ENCODE results near the gene CLSTN3. TPM values are rescaled to one million over a fixed set of nuclear protein-coding genes. Genes with fewer than 3 reads are reported as not detected.

Gene CLSTN3
- total and polyA plus RNA-seq, 9 of the 15 experiments (the other 6 are each of a cell fraction or from before 2014, with no cell fraction given), result 0.08 to 23.2 (median 11.0) TPM

GRCh38 chr12:7127916-7128626, 2.1 kb upstream of the CLSTN3 start:
- Histone ChIP-seq H3K79me2 (ENCODE audit: control insufficient read depth, insufficient read depth, low read length) (peaks cover 35% of the 10 kb centered on the region), H3K4me1 (replicated peaks in 1 of 2; ENCODE audit: control insufficient read depth in 2 of 2, insufficient read depth in 2 of 2, low read length in 2 of 2) (peaks cover 52 to 68% of the 10 kb centered on the region in 2 experiments), H3K36me3 (ENCODE audit: control insufficient read depth, insufficient read depth, low read length) (0 out of 3 replicates have a peak, but pooled peaks cover 4% of the 10 kb centered on the region), H2AFZ (ENCODE audit: low read depth, low read length) (peak overlapping the region; percentile 84), H3K27ac (ENCODE audit: extremely low read depth, low read depth, low read length) (peak overlapping the region; percentile 81), H3K9me1 (ENCODE audit: control insufficient read depth, insufficient read depth, low read length) (no peaks in the 10 kb centered on the region), H3K4me2 (ENCODE audit: insufficient read depth, low read length) (peak overlapping the region; percentile 87), H3K9ac (ENCODE audit: insufficient read depth in 1 of 2, low read depth in 2 of 2, low read length in 2 of 2) (peak overlapping the region; percentile 68 to 91), H4K20me1 (replicated peaks; ENCODE audit: control insufficient read depth, insufficient read depth, low read length) (0 out of 2 replicates have a peak, but pooled peaks cover 2% of the 10 kb centered on the region), H3K9me3 (replicated peaks; ENCODE audit: control insufficient read depth, insufficient read depth, low read depth, low read length) (no peaks in the 10 kb centered on the region), H3K27me3 (ENCODE audit: control insufficient read depth in 2 of 2, insufficient read depth in 2 of 2, low read length in 2 of 2) (no peaks in the 10 kb centered on the region), H3K4me3 (peak overlapping the region; percentile 61)
- DNase-seq (ENCODE audit: extremely low read depth in 1 of 4, low spot score in 3 of 4), result peak in 1 of 4 experiments; percentile 45
- peak; percentile 24 for ATAC-seq
- ChIA-PET POLR2A (interaction anchor here (0.8 to 1.3 kb wide), 3 partner anchors 10 to 13 kb away, joined by 3 to 5 read pairs (median 3); no protein-coding TSS in a partner anchor), CTCF (ENCODE audit: low intra/inter-chr PET ratio) (no interaction called here)
- FAIRE-seq, result peak; percentile 80
- in situ Hi-C loops (cut with MboI) (no loop called here), intact Hi-C loops (cut with micrococcal nuclease) (no loop called here)
- 3% methylated on average over 16 of the region's 17 CpGs for WGBS (ENCODE audit: insufficient coverage, low coverage, missing lambda C conversion rate)
- BruUV-seq (replicated peaks), result TSS peak; percentile 80
- peak; percentile 19 for TF ChIP-seq RBBP5 (IDR thresholded peaks at IDR 0.05; ENCODE audit: borderline replicate concordance, insufficient read depth, low read length, poor library complexity, severe bottlenecking)
- 0 out of 2 replicates have a peak, but pooled peaks have one; percentile 22 for TF ChIP-seq GABPB1 (CRISPR knock-in tag; IDR thresholded peaks at IDR 0.05)
- TF ChIP-seq HNRNPH1 (optimal IDR thresholded peaks at IDR 0.05; ENCODE audit: low read depth, low read length), result no peak
- 0 out of 2 replicates have a peak, but pooled peaks have one; percentile 11 for TF ChIP-seq L3MBTL2 (IDR thresholded peaks at IDR 0.05)
- TF ChIP-seq ATF7 (IDR thresholded peaks at IDR 0.05), result 0 out of 2 replicates have a peak, but pooled peaks have one; percentile 11
- TF ChIP-seq FOXK2 (conservative IDR thresholded peaks at IDR 0.05 in 1 of 2, IDR thresholded peaks at IDR 0.05 in 1 of 2; ENCODE audit: low read depth in 2 of 2), result peak in 1 of 2 experiments; percentile 12; a peak in 1 of 4 replicates
- peak; percentile 75 for TF ChIP-seq ZBTB40 (IDR thresholded peaks at IDR 0.05)
- no peak for TF ChIP-seq ZBTB40 (CRISPR knock-in tag; IDR thresholded peaks at IDR 0.05)

All from K562 (cell line).